ENCODE data around the gene MCOLN1. TPM values are rescaled to one million over a fixed set of nuclear protein-coding genes. Genes with fewer than 3 reads are reported as not detected.

MCOLN1 gene
- total and polyA plus RNA-seq, 2 of the 8 experiments (the other 6 are each of a cell fraction or from before 2014, with no cell fraction given): 19.1 to 40.0 TPM

- Histone ChIP-seq H2BK120ac (replicated peaks; ENCODE audit: low read depth, low read length) (no peak overlapping the region), H2AK5ac (ENCODE audit: low read depth, low read length) (peak overlapping the region; percentile 65; the same call in 1 of the 2 replicates), H3K56ac (replicated peaks; ENCODE audit: insufficient read length, low read depth, low read length) (peak overlapping the region; percentile 63), H3K27ac (ENCODE audit: low read depth, low read length) (peak overlapping the region; percentile 65; the same call in 1 of the 2 replicates), H2AFZ (ENCODE audit: low read length) (peak overlapping the region; percentile 68; the same call in 1 of the 2 replicates), H2BK12ac (ENCODE audit: low read depth, low read length) (peak overlapping the region; percentile 92; the same call in 1 of the 2 replicates), H3K79me1 (ENCODE audit: low read depth, low read length) (no peaks in the 10 kb centered on the region), H3K23me2 (ENCODE audit: low read depth, low read length) (no peaks in the 10 kb centered on the region; the same call in 1 of the 2 replicates), H3K36me3 (ENCODE audit: control insufficient read depth in 2 of 4, insufficient read depth in 4 of 4, low read length in 3 of 4) (no peaks in the 10 kb centered on the region), H3K79me2 (ENCODE audit: control insufficient read depth in 1 of 2, insufficient read depth in 2 of 2, low read length in 2 of 2) (no peaks in the 10 kb centered on the region), H2BK15ac (ENCODE audit: low read length) (peak overlapping the region; percentile 95; the same call in 1 of the 2 replicates), H3K23ac (ENCODE audit: insufficient read length) (no peak overlapping the region), H3K14ac (ENCODE audit: insufficient read length) (peak overlapping the region; percentile 87), H3K9ac (replicated peaks in 1 of 4; ENCODE audit: extremely low read depth in 1 of 4, low read depth in 3 of 4, low read length in 3 of 4) (peak overlapping the region in 3 of 4 experiments; percentile 51 to 67 (median 58); a peak in 5 of 7 replicates), H3K4me1 (replicated peaks in 1 of 4; ENCODE audit: control insufficient read depth in 3 of 4, insufficient read depth in 4 of 4, low read length in 3 of 4) (peaks cover 0 to 15% (median 12%) of the 10 kb centered on the region in 4 experiments; a peak in 5 of 7 replicates), H2BK20ac (ENCODE audit: low read length) (0 out of 2 replicates have a peak overlapping the region, but pooled peaks have one; percentile 90), H3K4ac (replicated peaks; ENCODE audit: insufficient read length, low read depth, low read length) (peak overlapping the region; percentile 94), H3K18ac (ENCODE audit: extremely low read depth, low read length) (peak overlapping the region; percentile 88), H3K27me3 (replicated peaks in 1 of 4; ENCODE audit: control insufficient read depth in 3 of 4, extremely low read depth in 1 of 4, insufficient read depth in 3 of 4, low read length in 3 of 4) (peaks cover 0 to 2% (median 0%) of the 10 kb centered on the region in 4 experiments; a peak in 3 of 7 replicates), H4K5ac (ENCODE audit: insufficient read length, low read depth, low read length) (peak overlapping the region; percentile 81), H3K4me2 (ENCODE audit: insufficient read depth in 1 of 2, low read depth in 2 of 2, low read length in 2 of 2) (peak overlapping the region; percentile 60 to 85), H4K20me1 (replicated peaks in 1 of 2; ENCODE audit: control insufficient read depth in 1 of 2, insufficient read depth in 2 of 2, low read length in 2 of 2) (no peaks in the 10 kb centered on the region), H3K9me3 (ENCODE audit: insufficient read depth in 2 of 2, low read depth in 1 of 2, low read length in 1 of 2) (no peaks in the 10 kb centered on the region), H4K8ac (ENCODE audit: extremely low read depth, insufficient read depth, low read length) (peak overlapping the region; percentile 89), H3K4me3 (ENCODE audit: extremely low read depth in 1 of 4, insufficient read depth in 2 of 4, low read depth in 3 of 4, low read length in 4 of 4) (peak overlapping the region; percentile 2 to 57 (median 36); a peak in 7 of 8 replicates), H2BK5ac (ENCODE audit: low read depth, low read length) (peak overlapping the region; percentile 66; the same call in 1 of the 2 replicates), H4K91ac (replicated peaks; ENCODE audit: insufficient read length, low read length) (no peak overlapping the region)
- DNase-seq (ENCODE audit: low read depth in 1 of 2, low spot score in 2 of 2): peak; percentile 66 to 88
- CTCF ChIA-PET (ENCODE audit: partially characterized antibody): interaction anchor here (0.7 to 1.9 kb wide), 3 partner anchors 8 to 25 kb away, joined by 3 to 6 read pairs (median 3); a partner anchor contains a TSS
- POLR2A ChIA-PET (ENCODE audit: partially characterized antibody): interaction anchor here (0.6 to 1.7 kb wide), 7 partner anchors 11 to 161 kb away, joined by 3 to 6 read pairs (median 4); no protein-coding TSS in a partner anchor
- 55% methylated on average over 26 of the region's 37 CpGs; no CpG with 5 or more reads in 1 of the 2 experiments for WGBS, 2 experiments (ENCODE audit: extremely low coverage in 1 of 2, insufficient coverage in 1 of 2, insufficient read length in 1 of 2, insufficient replicate concordance in 2 of 2, low coverage in 1 of 2, low lambda C conversion rate in 2 of 2, missing lambda C conversion rate in 1 of 2)
- FAIRE-seq: no peak
- TF ChIP-seq TAF1 (IDR thresholded peaks at IDR 0.05; ENCODE audit: low read depth, low read length) (peak; percentile 85), POLR2AphosphoS5 (IDR thresholded peaks at IDR 0.05; ENCODE audit: low read depth, low read length) (peak; percentile 86), MAX (IDR thresholded peaks at IDR 0.05) (0 out of 2 replicates have a peak, but pooled peaks have one; percentile 19), TBP (IDR thresholded peaks at IDR 0.05; ENCODE audit: low read depth, low read length) (peak; percentile 71; the same call in 1 of the 2 replicates), TCF12 (IDR thresholded peaks at IDR 0.05; ENCODE audit: low read depth, low read length) (no peak), USF2 (IDR thresholded peaks at IDR 0.05; ENCODE audit: low read length) (no peak), RBBP5 (IDR thresholded peaks at IDR 0.05; ENCODE audit: borderline replicate concordance, low read depth, low read length) (no peak), POLR2A (IDR thresholded peaks at IDR 0.05; ENCODE audit: control extremely low read depth in 1 of 2, low read depth in 2 of 2, low read length in 2 of 2) (peak; percentile 36 to 84), YY1 (IDR thresholded peaks at IDR 0.05; ENCODE audit: low read depth, low read length) (0 out of 2 replicates have a peak, but pooled peaks have one; percentile 9), SP1 (IDR thresholded peaks at IDR 0.05; ENCODE audit: low read depth, low read length) (0 out of 2 replicates have a peak, but pooled peaks have one; percentile 16)
Measured at GRCh38 chr19:7482584-7483439, 39.6 kb upstream of the MCOLN1 start.
